LNCaP clone FGC (cell line): ENCODE measurements around the gene ENTPD6.
A peak's percentile ranks its signal among the peaks of the same experiment; 100 is the strongest.

ENCODE experiments used
- DNase-seq: peaks from one replicate; pipeline ENCODE4 v3.0.0-alpha.2; 2011; ENCODE audit warnings: low read depth
- H3K4me3 ChIP-seq: 2 replicates; pipeline ENCODE4 v1.5.1; 2011; ENCODE audit warnings: mild to moderate bottlenecking, low read depth, low read length, control low read depth
- CTCF ChIP-seq: IDR thresholded peaks from 2 replicates; pipeline ENCODE4 v1.5.1; 2012; ENCODE audit warnings: mild to moderate bottlenecking; ENCODE audit not compliant: control insufficient read depth, insufficient read depth; ENCODE audit errors: extremely low read depth

Gene ENTPD6

GRCh38 chr20:25247956-25248785, 52.7 kb downstream of the ENTPD6 start, which contains the start of gene PYGB:
Gene PYGB (plus strand): TSS chr20:25248085. CDS start chr20:25248179, 94 bp downstream.
- peak within 1 kb of the TSS; percentile 75 for H3K4me3 ChIP-seq
- no peak for TF ChIP-seq CTCF
- DNase-seq: no peak

- H3K4me3 ChIP-seq: peak overlapping the region; percentile 75
- TF ChIP-seq CTCF: no peak
- no peak for DNase-seq
Measured at GRCh38 chr20:25248786-25249172, 53.3 kb downstream of the ENTPD6 start.

DNA sequence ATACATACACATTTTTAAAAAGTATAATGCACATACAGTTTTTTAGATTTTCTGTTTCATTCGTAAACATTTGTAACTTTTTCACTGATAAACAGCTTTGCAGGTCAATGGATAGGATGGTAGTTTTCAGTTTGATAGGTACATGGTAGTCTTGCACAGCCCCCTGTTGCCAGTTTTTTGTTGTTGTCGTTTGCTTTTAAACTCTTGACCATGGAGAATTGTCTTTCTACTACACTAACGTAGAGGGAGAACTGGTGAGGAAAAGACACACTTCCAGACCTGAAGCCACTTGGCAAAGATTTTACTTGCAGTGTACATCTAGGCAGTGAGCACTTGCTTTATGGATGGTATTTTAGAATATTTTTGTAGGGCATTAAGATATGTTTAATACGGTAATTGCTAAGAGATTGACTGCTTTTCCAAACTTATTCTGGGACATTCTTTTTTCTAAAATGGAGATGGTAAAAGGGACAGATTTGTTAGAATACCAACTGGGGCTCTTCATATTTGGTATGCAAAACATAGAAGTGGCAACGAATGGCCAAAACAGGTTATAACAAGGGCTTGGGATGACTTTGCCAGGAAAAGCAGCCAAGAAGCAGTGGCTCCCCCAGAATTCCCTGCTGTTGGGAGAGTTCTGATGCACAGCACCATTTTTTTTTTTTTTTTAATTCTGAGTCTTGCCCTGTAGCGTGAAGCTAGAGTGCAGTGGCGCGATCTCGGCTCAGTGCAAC, 53.9 kb downstream of the ENTPD6 start:
- peak overlapping the region; percentile 75 for H3K4me3 ChIP-seq

GRCh38 chr20:25250508-25250907, 55.0 kb downstream of the ENTPD6 start:
- TF ChIP-seq CTCF: no peak
- no peak for DNase-seq
- peak overlapping the region; percentile 19 for H3K4me3 ChIP-seq

More for the DNA sequence above, 53.9 kb downstream of the ENTPD6 start:
- DNase-seq: no peak
- no peak for TF ChIP-seq CTCF

- no peak overlapping the region for H3K4me3 ChIP-seq
- no peak for TF ChIP-seq CTCF
- no peak for DNase-seq
Measured at GRCh38 chr20:25251019-25251418, 55.5 kb downstream of the ENTPD6 start.

DNA sequence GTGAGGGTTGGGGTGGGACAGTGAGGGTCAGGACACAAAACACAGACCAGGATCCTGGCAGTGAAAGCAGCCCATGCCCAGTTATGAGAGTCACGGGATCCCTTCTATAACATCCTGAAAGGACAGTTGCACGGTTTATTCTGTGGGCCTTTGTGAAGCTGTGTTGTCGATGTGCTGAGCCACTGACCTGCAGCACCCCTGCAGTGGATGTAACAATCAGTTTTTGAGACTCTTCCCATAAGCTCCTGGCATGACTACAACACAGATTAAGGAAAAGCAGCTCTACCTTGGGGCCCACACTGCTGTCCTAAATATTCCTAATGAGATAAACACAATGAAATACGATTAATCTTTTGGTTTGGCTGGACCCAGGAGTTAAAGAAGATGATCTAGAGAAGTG, 56.0 kb downstream of the ENTPD6 start:
- H3K4me3 ChIP-seq: no peak overlapping the region
- no peak for TF ChIP-seq CTCF
- DNase-seq: no peak
